H1 (cell line): ENCODE measurements around the gene MKLN1. TPM values are rescaled to one million over a fixed set of nuclear protein-coding genes. Genes with fewer than 3 reads are reported as not detected.

Experiments used
- ASH2L ChIP-seq: fragments of 200-600, 300-600 bp; sonication (generic); IDR thresholded peaks from one replicate; pipeline ENCODE4 v1.7.1; 2017; ENCODE audit warnings: low read length
- ATF3 ChIP-seq: IDR thresholded peaks from 2 replicates; pipeline ENCODE4 v1.6.1; 2011; ENCODE audit warnings: low read depth, mild to moderate bottlenecking, low read length; ENCODE audit not compliant: insufficient read depth
- BACH1 ChIP-seq: IDR thresholded peaks from 2 replicates; pipeline ENCODE4 v1.6.1; 2012; ENCODE audit warnings: low read length, improper control_type of control experiment
- CBX8 ChIP-seq: fragments of 300-800, 300-1000 bp; sonication (generic); IDR thresholded peaks from 2 replicates; pipeline ENCODE4 v1.7.1; 2016; ENCODE audit warnings: low read depth, low read length, borderline replicate concordance
- CHD1 ChIP-seq: IDR thresholded peaks from 2 replicates; pipeline ENCODE4 v1.6.1; 2012; ENCODE audit warnings: low read depth, low read length, improper control_type of control experiment
- CHD2 ChIP-seq: IDR thresholded peaks from 2 replicates; pipeline ENCODE4 v1.6.1; 2012; ENCODE audit warnings: low read length, improper control_type of control experiment
- CTCF ChIP-seq, 3 experiments: IDR thresholded peaks; 1 replicate in 2 of 3; 2 replicates in 1 of 3; pipeline versions ENCODE4 v1.5.1 to v1.6.1; 2011; ENCODE audit warnings: low read length in 3 of 3, mild to moderate bottlenecking in 3 of 3, inconsistent platforms in 2 of 3, low read depth in 1 of 3, moderate library complexity in 1 of 3; ENCODE audit not compliant: insufficient read depth in 1 of 3; ENCODE audit errors: control extremely low read depth in 1 of 3
- EP300 ChIP-seq, 2 experiments: IDR thresholded peaks; 1 replicate in 1 of 2; 2 replicates in 1 of 2; pipeline ENCODE4 v1.6.1; 2011 to 2012; ENCODE audit warnings: low read depth in 2 of 2, low read length in 2 of 2, mild to moderate bottlenecking in 2 of 2, borderline replicate concordance in 1 of 2, inconsistent platforms in 1 of 2, moderate library complexity in 1 of 2
- FOSL1 ChIP-seq: IDR thresholded peaks from 2 replicates; pipeline ENCODE4 v1.6.1; 2011; ENCODE audit warnings: mild to moderate bottlenecking, low read depth, low read length, moderate library complexity; ENCODE audit not compliant: insufficient read depth
- GABPA ChIP-seq: IDR thresholded peaks from 2 replicates; pipeline ENCODE4 v1.6.1; 2011; ENCODE audit warnings: mild to moderate bottlenecking, low read length, moderate library complexity, borderline replicate concordance; ENCODE audit not compliant: insufficient read depth
- HDAC2 ChIP-seq, 2 experiments: fragments of 300-600 bp in 1 of 2; sonication (generic) in 1 of 2; IDR thresholded peaks; 2 replicates each; pipeline ENCODE4 v1.6.1; 2011 to 2012; ENCODE audit warnings: low read depth in 2 of 2, low read length in 2 of 2, mild to moderate bottlenecking in 2 of 2, moderate library complexity in 2 of 2, borderline replicate concordance in 1 of 2, inconsistent platforms in 1 of 2
- POLR2A ChIP-seq, 2 experiments: IDR thresholded peaks; 1 replicate in 1 of 2; 2 replicates in 1 of 2; pipeline ENCODE4 v1.6.1; 2011; ENCODE audit warnings: low read depth in 2 of 2, low read length in 2 of 2, mild to moderate bottlenecking in 2 of 2; ENCODE audit errors: control extremely low read depth in 1 of 2
- RBBP5 ChIP-seq: IDR thresholded peaks from 2 replicates; pipeline ENCODE4 v1.7.1; 2012; ENCODE audit warnings: low read depth, mild to moderate bottlenecking, inconsistent platforms, low read length, moderate library complexity, borderline replicate concordance
- SIRT6 ChIP-seq: IDR thresholded peaks from one replicate; pipeline ENCODE4 v1.7.1; 2012; ENCODE audit warnings: low read length, inconsistent platforms
- SRF ChIP-seq: IDR thresholded peaks from 2 replicates; pipeline ENCODE4 v1.6.1; 2011; ENCODE audit warnings: mild to moderate bottlenecking, low read depth, low read length, moderate library complexity
- TAF1 ChIP-seq: IDR thresholded peaks from 2 replicates; pipeline ENCODE4 v1.6.1; 2011; ENCODE audit warnings: mild to moderate bottlenecking, low read depth, low read length
- TCF12 ChIP-seq: IDR thresholded peaks from 2 replicates; pipeline ENCODE4 v1.6.1; 2011; ENCODE audit warnings: low read depth, mild to moderate bottlenecking, low read length
- TEAD4 ChIP-seq: IDR thresholded peaks from 2 replicates; pipeline ENCODE4 v1.6.1; 2012; ENCODE audit warnings: low read depth, low read length, inconsistent platforms, mixed read lengths
- YY1 ChIP-seq: IDR thresholded peaks from 2 replicates; pipeline ENCODE4 v1.6.1; 2011; ENCODE audit warnings: low read depth, mild to moderate bottlenecking, low read length
- polyA plus RNA-seq, 7 experiments: library from polyadenylated mRNA; depleted of rRNA in 3 of 7; stranded (reverse) in 5 of 7; unstranded in 2 of 7; fragments of >200 nt in 5 of 7; fragments of 200-250 nt in 2 of 7; gene quantifications; 1 replicate in 5 of 7; 2 replicates in 1 of 7; 4 replicates in 1 of 7; pipeline versions ENCODE4 v1.2.1 to v1.2.3, GENCODE V29; 2011 to 2013; ENCODE audit warnings: missing spikeins in 2 of 7, mixed read lengths in 2 of 7
- total RNA-seq: library from RNA; stranded (reverse); fragmentation: NEBNext Ultra II Directional; extraction: Animal tissue kit (Norgen Biotek cat#: 25700); gene quantifications from 2 replicates; pipeline ENCODE4 v1.2.1, GENCODE V29; 2021
- TF ChIP-seq, protein P1 (sequence below): IDR thresholded peaks from 2 replicates; pipeline ENCODE4 v1.6.1; 2011; ENCODE audit warnings: low read length, improper control_type of control experiment

Gene MKLN1
- total and polyA plus RNA-seq, 2 of the 8 experiments (the other 6 are each of a cell fraction or from before 2014, with no cell fraction given), result 22.3 to 50.9 TPM

DNA sequence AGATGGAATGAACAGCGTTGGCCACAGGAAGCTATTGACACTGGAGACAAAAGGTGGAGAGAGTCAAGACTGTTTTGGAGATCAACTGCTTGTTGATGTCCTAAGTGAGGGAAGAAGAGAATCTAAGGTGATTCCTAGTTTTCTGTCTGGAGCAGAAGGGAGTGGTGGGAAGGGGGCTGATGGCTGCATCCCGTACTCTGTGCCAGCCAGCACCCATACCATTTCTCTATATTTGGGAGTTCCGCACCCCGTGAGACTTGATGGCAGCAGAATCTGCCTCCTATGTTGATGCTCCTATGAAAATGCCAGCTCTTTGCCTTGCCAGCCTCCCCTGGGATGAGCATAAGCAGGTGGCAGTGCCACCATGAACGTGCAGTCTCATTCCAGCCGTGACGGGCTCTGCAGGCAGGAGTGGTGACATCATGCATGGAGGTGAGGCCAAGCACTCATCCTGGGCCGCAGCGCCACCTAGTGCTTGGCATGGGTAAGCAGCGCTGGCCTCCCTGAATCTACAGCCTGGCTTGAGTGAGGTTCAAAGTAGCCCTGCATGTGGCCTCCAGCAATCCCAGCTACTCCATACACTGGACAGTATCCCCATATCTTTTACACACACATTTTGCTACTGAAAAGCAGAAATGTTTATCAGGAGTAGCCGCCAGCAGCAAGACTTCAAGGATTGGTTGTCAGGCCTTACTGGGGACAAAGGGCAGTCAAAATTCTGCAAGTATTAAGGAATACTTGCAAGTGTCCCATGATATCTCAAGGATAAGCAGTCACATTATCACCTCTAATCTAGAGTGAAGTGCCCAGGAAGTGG lies 185.8 kb downstream of the MKLN1 start (continued):
- TF ChIP-seq HDAC2 (IDR thresholded peaks at IDR 0.05; ENCODE audit: borderline replicate concordance in 1 of 2, low read depth in 2 of 2, low read length in 2 of 2), result no peak
- TF ChIP-seq CHD1, result no peak
- TF ChIP-seq CHD2, result no peak
- no peak for TF ChIP-seq EP300 (IDR thresholded peaks at IDR 0.05; ENCODE audit: borderline replicate concordance in 1 of 2, low read depth in 2 of 2, low read length in 2 of 2)
- peak; percentile 64; the same call in 1 of the 2 replicates for TF ChIP-seq YY1
- no peak for TF ChIP-seq SIRT6
- no peak for TF ChIP-seq BACH1
- no peak for TF ChIP-seq SRF
- no peak for TF ChIP-seq TCF12
- TF ChIP-seq TEAD4, result peak; percentile 97
- no peak for TF ChIP-seq TAF1
- TF ChIP-seq ATF3, result no peak
- TF ChIP-seq, protein P1, sequence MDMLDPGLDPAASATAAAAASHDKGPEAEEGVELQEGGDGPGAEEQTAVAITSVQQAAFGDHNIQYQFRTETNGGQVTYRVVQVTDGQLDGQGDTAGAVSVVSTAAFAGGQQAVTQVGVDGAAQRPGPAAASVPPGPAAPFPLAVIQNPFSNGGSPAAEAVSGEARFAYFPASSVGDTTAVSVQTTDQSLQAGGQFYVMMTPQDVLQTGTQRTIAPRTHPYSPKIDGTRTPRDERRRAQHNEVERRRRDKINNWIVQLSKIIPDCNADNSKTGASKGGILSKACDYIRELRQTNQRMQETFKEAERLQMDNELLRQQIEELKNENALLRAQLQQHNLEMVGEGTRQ, result no peak
- TF ChIP-seq RBBP5, result no peak
- TF ChIP-seq CTCF (IDR thresholded peaks at IDR 0.05; ENCODE audit: control extremely low read depth in 1 of 3, insufficient read depth in 1 of 3, low read depth in 1 of 3, low read length in 3 of 3), result peak; percentile 83 to 100 (median 99)
- TF ChIP-seq POLR2A (IDR thresholded peaks at IDR 0.05; ENCODE audit: control extremely low read depth in 1 of 2, low read depth in 2 of 2, low read length in 2 of 2), result peak in 1 of 2 experiments; percentile 61; a peak in 1 of 3 replicates
- no peak for TF ChIP-seq FOSL1
- no peak for TF ChIP-seq CBX8
- TF ChIP-seq GABPA, result no peak
- no peak for TF ChIP-seq ASH2L
